ENCODE results near the gene CTRB2.

Gene CTRB2

DNA sequence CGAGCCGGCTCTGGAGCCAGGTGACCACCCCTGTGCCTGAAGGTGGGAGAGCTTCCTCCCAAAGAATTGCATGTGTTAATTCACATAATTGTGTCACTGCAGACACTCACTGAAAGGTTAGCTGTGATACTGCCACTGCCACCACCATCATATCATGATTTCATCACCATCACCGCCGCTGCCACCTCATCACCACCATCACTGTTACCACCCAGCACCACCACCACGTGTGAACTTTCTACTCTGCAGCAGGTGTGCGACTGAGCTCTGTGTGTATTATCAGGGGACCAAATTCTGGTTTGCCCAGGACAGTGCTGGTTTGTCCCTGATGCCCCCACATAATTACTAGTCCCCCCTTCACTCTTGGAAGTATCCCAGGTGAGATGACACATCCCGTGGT lies 29.3 kb upstream of the CTRB2 start:
- Histone ChIP-seq H3K36me3 (replicated peaks) (peaks cover 74% of the 10 kb centered on the region), H3K4me3 (ENCODE audit: low read depth, low read length) (no peak overlapping the region), H3K27me3 (replicated peaks) (no peaks in the 10 kb centered on the region), H3K27ac (no peak overlapping the region)
- TF ChIP-seq, protein P1, sequence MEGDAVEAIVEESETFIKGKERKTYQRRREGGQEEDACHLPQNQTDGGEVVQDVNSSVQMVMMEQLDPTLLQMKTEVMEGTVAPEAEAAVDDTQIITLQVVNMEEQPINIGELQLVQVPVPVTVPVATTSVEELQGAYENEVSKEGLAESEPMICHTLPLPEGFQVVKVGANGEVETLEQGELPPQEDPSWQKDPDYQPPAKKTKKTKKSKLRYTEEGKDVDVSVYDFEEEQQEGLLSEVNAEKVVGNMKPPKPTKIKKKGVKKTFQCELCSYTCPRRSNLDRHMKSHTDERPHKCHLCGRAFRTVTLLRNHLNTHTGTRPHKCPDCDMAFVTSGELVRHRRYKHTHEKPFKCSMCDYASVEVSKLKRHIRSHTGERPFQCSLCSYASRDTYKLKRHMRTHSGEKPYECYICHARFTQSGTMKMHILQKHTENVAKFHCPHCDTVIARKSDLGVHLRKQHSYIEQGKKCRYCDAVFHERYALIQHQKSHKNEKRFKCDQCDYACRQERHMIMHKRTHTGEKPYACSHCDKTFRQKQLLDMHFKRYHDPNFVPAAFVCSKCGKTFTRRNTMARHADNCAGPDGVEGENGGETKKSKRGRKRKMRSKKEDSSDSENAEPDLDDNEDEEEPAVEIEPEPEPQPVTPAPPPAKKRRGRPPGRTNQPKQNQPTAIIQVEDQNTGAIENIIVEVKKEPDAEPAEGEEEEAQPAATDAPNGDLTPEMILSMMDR (IDR thresholded peaks at IDR 0.05; ENCODE audit: low read depth, low read length, missing control alignments): no peak
- no peak for DNase-seq
- in situ Hi-C loops (cut with HindIII; ENCODE audit: low pct_ligation_motif_present, low sequenced_read_pairs): no loop called here

GRCh38 chr16:75235721-75236193 lies 28.8 kb upstream of the CTRB2 start:
- no peak overlapping the region for H3K4me3 ChIP-seq (ENCODE audit: low read depth, low read length)
- H3K27ac ChIP-seq: no peak overlapping the region
- no peak for DNase-seq
- TF ChIP-seq, protein P1 (IDR thresholded peaks at IDR 0.05; ENCODE audit: low read depth, low read length, missing control alignments): no peak
- H3K36me3 ChIP-seq (replicated peaks): peaks cover 75% of the 10 kb centered on the region
- H3K27me3 ChIP-seq (replicated peaks): no peaks in the 10 kb centered on the region
- in situ Hi-C loops (cut with HindIII; ENCODE audit: low pct_ligation_motif_present, low sequenced_read_pairs): no loop called here

DNA sequence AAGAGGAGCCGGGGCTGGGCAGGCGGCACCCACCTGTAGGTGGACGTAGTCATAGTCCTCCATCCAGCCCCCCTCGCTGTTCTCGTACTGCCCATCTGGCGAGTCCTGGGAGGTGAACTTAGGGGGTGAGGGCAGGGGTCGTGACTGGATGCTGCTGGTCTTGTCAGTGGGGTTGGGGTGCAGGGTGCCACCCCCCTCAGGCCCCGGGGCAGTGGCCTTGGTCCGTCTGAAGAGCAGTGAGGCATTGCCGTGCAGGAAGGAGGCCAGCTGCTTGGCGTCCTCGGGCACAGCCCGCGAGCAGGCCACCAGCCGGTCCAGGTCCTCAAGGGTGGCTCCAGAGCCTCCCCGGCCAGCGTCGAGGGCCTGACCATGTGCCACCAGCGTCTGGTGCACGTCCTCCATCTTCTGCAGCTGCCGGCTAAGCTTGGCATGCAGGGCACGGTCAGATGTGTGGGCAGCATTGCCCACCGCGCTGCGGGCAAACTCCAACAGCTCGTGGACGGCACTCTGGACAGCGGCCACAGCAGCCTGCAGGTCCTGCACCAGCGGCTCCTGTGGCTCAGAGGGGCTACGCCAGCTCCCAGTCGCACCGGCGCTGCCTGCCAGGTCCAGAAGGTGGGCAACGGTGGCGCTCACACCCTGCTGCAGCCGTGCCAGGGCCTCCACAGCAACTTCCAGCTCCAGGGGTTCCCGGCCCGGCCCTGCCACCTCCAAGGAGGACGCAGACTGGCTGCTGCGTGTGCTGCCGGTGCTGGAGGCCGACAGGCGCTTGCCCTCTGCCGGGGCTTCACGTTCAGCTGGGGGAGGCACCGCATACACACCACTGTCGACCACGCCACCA lies 28.1 kb upstream of the CTRB2 start:
- no peak overlapping the region for H3K27ac ChIP-seq
- no peak overlapping the region for H3K4me3 ChIP-seq (ENCODE audit: low read depth, low read length)

DNA sequence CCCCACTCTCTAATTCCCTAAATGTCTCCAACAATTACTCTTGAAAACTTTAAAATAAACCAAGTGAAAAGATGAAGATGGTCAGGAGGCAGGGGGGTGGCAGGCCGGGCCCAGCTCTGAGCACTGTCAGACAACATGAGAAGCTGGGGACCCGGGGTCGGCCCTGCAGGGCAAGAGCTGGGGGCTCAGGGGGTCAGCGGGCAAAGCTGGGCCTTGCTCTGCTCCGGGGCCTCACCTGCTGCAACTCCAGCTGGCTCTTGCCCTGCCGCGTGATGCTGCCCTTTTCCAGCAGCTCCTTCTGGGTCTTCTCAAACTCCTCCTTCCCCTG lies 26.6 kb upstream of the CTRB2 start:
- Histone ChIP-seq H3K27me3 (replicated peaks) (no peaks in the 10 kb centered on the region), H3K36me3 (replicated peaks) (peaks cover 79% of the 10 kb centered on the region), H3K4me3 (ENCODE audit: low read depth, low read length) (no peak overlapping the region), H3K27ac (no peak overlapping the region)
- TF ChIP-seq, protein P1 (IDR thresholded peaks at IDR 0.05; ENCODE audit: low read depth, low read length, missing control alignments): no peak
- in situ Hi-C loops (cut with HindIII; ENCODE audit: low pct_ligation_motif_present, low sequenced_read_pairs): no loop called here
- DNase-seq: no peak

More for the DNA sequence above, 28.1 kb upstream of the CTRB2 start:
- H3K27me3 ChIP-seq (replicated peaks): no peaks in the 10 kb centered on the region
- in situ Hi-C loops (cut with HindIII; ENCODE audit: low pct_ligation_motif_present, low sequenced_read_pairs): no loop called here
- DNase-seq: no peak
- TF ChIP-seq, protein P1 (IDR thresholded peaks at IDR 0.05; ENCODE audit: low read depth, low read length, missing control alignments): no peak
- peaks cover 77% of the 10 kb centered on the region for H3K36me3 ChIP-seq (replicated peaks)

- TF ChIP-seq, protein P1 (IDR thresholded peaks at IDR 0.05; ENCODE audit: low read depth, low read length, missing control alignments): no peak
- peaks cover 78% of the 10 kb centered on the region for H3K36me3 ChIP-seq (replicated peaks)
- no peak overlapping the region for H3K4me3 ChIP-seq (ENCODE audit: low read depth, low read length)
- H3K27me3 ChIP-seq (replicated peaks): no peaks in the 10 kb centered on the region
- in situ Hi-C loops (cut with HindIII; ENCODE audit: low pct_ligation_motif_present, low sequenced_read_pairs): no loop called here
- no peak overlapping the region for H3K27ac ChIP-seq
- DNase-seq: no peak
Measured at GRCh38 chr16:75231570-75231969, 24.6 kb upstream of the CTRB2 start.
